Cardiac fibroblast (primary cell): ENCODE data around the gene MDM2.

Experiments
- DNase-seq, 2 donors: peaks; one replicate each; pipeline versions ENCODE4 v3.0.0 to v3.0.0-alpha.2; 2010; ENCODE audit warnings: low read depth in 2 of 2
- H3K4me3 ChIP-seq, 2 donors: replicated peaks in 1 of 2; 1 replicate in 1 of 2; 2 replicates in 1 of 2; pipeline ENCODE4 v1.5.1; 2011; ENCODE audit warnings: low read depth in 2 of 2, low read length in 2 of 2, mild to moderate bottlenecking in 2 of 2, moderate library complexity in 1 of 2
- CTCF ChIP-seq: IDR thresholded peaks from one replicate; pipeline ENCODE4 v1.5.1; 2011; ENCODE audit warnings: low read depth, mild to moderate bottlenecking, low read length, inconsistent platforms

MDM2 gene

DNA sequence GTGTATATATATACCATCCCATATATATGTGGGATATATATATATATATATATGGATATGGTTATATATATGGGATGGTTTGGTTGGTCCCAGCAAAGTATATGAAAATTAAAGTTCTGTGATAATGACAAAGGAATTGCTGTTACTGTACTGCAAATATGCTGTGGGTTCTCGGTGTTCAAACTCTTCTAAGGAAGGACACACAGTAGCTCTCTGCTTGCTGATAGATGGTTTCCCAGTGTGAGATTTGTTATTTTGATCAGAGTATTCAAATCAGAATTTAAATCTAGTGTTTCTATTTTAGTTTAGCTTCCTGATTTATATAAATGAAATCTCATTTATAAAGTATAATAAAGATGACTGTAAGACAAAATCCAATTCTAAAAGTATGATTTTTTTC is 42.3 kb upstream of the MDM2 start:
- TF ChIP-seq CTCF = no peak
- no peak overlapping the region for H3K4me3 ChIP-seq
- no peak for DNase-seq

- no peak overlapping the region for H3K4me3 ChIP-seq
- DNase-seq = no peak
- no peak for TF ChIP-seq CTCF
Observed at GRCh38 chr12:68766646-68767045, 41.3 kb upstream of the MDM2 start.

DNA sequence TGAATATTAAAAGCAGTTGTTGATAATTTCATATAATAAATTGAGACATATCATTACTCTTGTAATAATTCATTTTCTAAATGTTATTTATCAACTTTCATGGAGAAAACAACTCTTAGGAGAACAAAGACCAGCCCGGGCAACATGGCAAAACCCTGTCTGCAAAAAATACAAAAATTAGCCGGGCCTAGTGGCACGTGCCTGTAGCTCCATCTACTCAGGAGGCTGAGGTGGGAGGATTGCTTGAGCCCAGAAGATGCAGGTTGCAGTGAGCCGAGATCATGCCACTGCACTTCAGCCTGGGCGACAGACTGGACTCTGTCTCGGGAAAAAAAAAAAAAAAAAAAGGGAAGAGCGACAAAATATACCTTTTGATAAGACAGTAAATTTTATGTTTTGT is 40.8 kb upstream of the MDM2 start:
- no peak overlapping the region for H3K4me3 ChIP-seq
- no peak for TF ChIP-seq CTCF
- DNase-seq = no peak

- TF ChIP-seq CTCF = no peak
- DNase-seq = no peak
- H3K4me3 ChIP-seq = no peak overlapping the region
Observed at GRCh38 chr12:68768431-68768939, 39.5 kb upstream of the MDM2 start.

DNA sequence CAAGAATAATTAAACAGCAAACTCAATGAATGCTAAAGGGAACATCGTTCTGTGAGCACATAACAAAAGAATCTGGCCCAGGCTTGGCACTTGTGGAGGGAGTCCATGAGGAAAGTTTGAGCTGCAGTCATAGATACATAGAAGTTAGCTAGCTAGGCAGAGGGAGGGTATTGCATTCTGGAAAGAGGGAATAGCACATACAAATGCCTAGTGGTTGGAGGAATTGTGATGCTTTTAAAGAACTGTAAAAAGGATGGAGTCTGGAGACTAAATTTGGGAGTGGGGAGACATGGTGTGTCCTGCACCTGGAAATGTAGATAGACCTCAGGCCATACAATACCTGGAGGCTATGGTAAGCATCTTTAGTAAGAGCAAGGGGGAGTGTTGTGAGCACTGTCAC is 38.0 kb upstream of the MDM2 start:
- H3K4me3 ChIP-seq = no peak overlapping the region
- no peak for DNase-seq
- no peak for TF ChIP-seq CTCF

- H3K4me3 ChIP-seq = no peak overlapping the region
- no peak for TF ChIP-seq CTCF
- no peak for DNase-seq
Observed at GRCh38 chr12:68771223-68771925, 36.6 kb upstream of the MDM2 start.

GRCh38 chr12:68772714-68773113 is 35.3 kb upstream of the MDM2 start:
- no peak overlapping the region for H3K4me3 ChIP-seq
- DNase-seq = no peak
- TF ChIP-seq CTCF = no peak
